Left ventricle myocardium inferior (tissue), 1 donor: ENCODE measurements around the gene ARL13B. TPM values are rescaled to one million over a fixed set of nuclear protein-coding genes. Genes with fewer than 3 reads are reported as not detected.
A peak's percentile ranks its signal among the peaks of the same experiment; 100 is the strongest.

Experiments used
- DNase-seq: peaks from one replicate; pipeline ENCODE4 v3.0.0-alpha.2; 2020
- H3K27ac ChIP-seq: fragments of 200-600 bp; replicated peaks from 2 replicates; pipeline ENCODE4 v1.8.0; 2021
- H3K27me3 ChIP-seq: fragments of 200-600 bp; 2 replicates; pipeline ENCODE4 v1.8.0; 2021; ENCODE audit warnings: low read depth
- H3K36me3 ChIP-seq: fragments of 200-600 bp; 2 replicates; pipeline ENCODE4 v1.8.0; 2021
- H3K4me1 ChIP-seq: fragments of 200-600 bp; 2 replicates; pipeline ENCODE4 v1.8.0; 2021
- H3K4me3 ChIP-seq: fragments of 200-600 bp; 2 replicates; pipeline ENCODE4 v1.8.0; 2021; ENCODE audit warnings: mild to moderate bottlenecking, moderate library complexity
- H3K9me3 ChIP-seq: fragments of 200-600 bp; replicated peaks from 2 replicates; pipeline ENCODE4 v1.8.0; 2021
- CTCF ChIP-seq: fragments of 200-600 bp; IDR thresholded peaks from 2 replicates; pipeline ENCODE4 v1.8.0; 2021; ENCODE audit warnings: antibody characterized with exemption, mild to moderate bottlenecking, borderline replicate concordance
- intact Hi-C: fragments of 100-400 bp; cut with micrococcal nuclease; formaldehyde crosslinking; loops from one replicate; pipeline ENCODE4 v1.11.0; 2022
- total RNA-seq: library from RNA; stranded (reverse); fragmentation: NEBNext Ultra II Directional; extraction: Animal tissue kit (Norgen Biotek cat#: 25700); gene quantifications from one replicate; pipeline ENCODE4 v1.2.1, GENCODE V29; 2021
- donor health status: DM: no; HTN: yes; CAD: no; lungs with severe emphysema.

Gene ARL13B
- total RNA-seq, 1 donor from 2014 or later, result 5.6 TPM

- peaks cover 20% of the 10 kb centered on the region for H3K36me3 ChIP-seq
- intact Hi-C loops, result no loop called here
Measured at GRCh38 chr3:94049267-94049666, 69.3 kb downstream of the ARL13B start.

GRCh38 chr3:94050546-94050945, 70.6 kb downstream of the ARL13B start:
- intact Hi-C loops, result no loop called here

More at GRCh38 chr3:94049267-94049666, 69.3 kb downstream of the ARL13B start:
- H3K4me3 ChIP-seq, result no peak overlapping the region
- DNase-seq, result no peak
- H3K9me3 ChIP-seq, result no peaks in the 10 kb centered on the region
- TF ChIP-seq CTCF, result no peak
- H3K4me1 ChIP-seq, result no peaks in the 10 kb centered on the region
- no peak overlapping the region for H3K27ac ChIP-seq
- no peaks in the 10 kb centered on the region for H3K27me3 ChIP-seq

GRCh38 chr3:94061297-94061696, 81.3 kb downstream of the ARL13B start:
- Histone ChIP-seq H3K27ac (no peak overlapping the region), H3K4me1 (peaks cover 44% of the 10 kb centered on the region), H3K4me3 (no peak overlapping the region), H3K27me3 (no peaks in the 10 kb centered on the region), H3K36me3 (peaks cover 17% of the 10 kb centered on the region), H3K9me3 (no peaks in the 10 kb centered on the region)
- no peak for DNase-seq
- intact Hi-C loops, result loop anchor here (10.0 kb wide), 1 partner anchor 146 kb away; no protein-coding TSS in a partner anchor
- TF ChIP-seq CTCF, result no peak

More at GRCh38 chr3:94050546-94050945, 70.6 kb downstream of the ARL13B start:
- Histone ChIP-seq H3K9me3 (no peaks in the 10 kb centered on the region), H3K4me1 (no peaks in the 10 kb centered on the region), H3K27ac (no peak overlapping the region), H3K27me3 (no peaks in the 10 kb centered on the region), H3K36me3 (peaks cover 7% of the 10 kb centered on the region), H3K4me3 (no peak overlapping the region)
- TF ChIP-seq CTCF, result no peak
- no peak for DNase-seq

- peaks cover 24% of the 10 kb centered on the region for H3K36me3 ChIP-seq
- H3K4me3 ChIP-seq, result peak within 1 kb of the TSS; percentile 80
- no peaks in the 10 kb centered on the region for H3K27me3 ChIP-seq
- TF ChIP-seq CTCF, result no peak
- intact Hi-C loops, result loop anchor here (10.0 kb wide), 1 partner anchor 148 kb away; no protein-coding TSS in a partner anchor
- DNase-seq, result peak; percentile 90
- H3K4me1 ChIP-seq, result peaks cover 44% of the 10 kb centered on the region
- no peaks in the 10 kb centered on the region for H3K9me3 ChIP-seq
- peak within 1 kb of the TSS; percentile 94 for H3K27ac ChIP-seq
Measured at GRCh38 chr3:94062513-94063404, 82.8 kb downstream of the ARL13B start, which contains the start of the genes DHFR2 and NSUN3. Gene DHFR2 (minus strand): TSS chr3:94062916. CDS start chr3:94061511, 1,405 bp downstream. Gene NSUN3 (plus strand): TSS chr3:94063061. CDS start chr3:94063127, 66 bp downstream.

- Histone ChIP-seq H3K27ac (peak overlapping the region; percentile 94), H3K36me3 (peaks cover 25% of the 10 kb centered on the region), H3K4me1 (peaks cover 44% of the 10 kb centered on the region), H3K9me3 (no peaks in the 10 kb centered on the region), H3K4me3 (peak overlapping the region; percentile 80), H3K27me3 (no peaks in the 10 kb centered on the region)
- intact Hi-C loops, result loop anchor here (10.0 kb wide), 1 partner anchor 149 kb away; no protein-coding TSS in a partner anchor
- no peak for TF ChIP-seq CTCF
- no peak for DNase-seq
Measured at GRCh38 chr3:94063496-94064119, 83.7 kb downstream of the ARL13B start.
